H1 (cell line): ENCODE results near the gene PRPS1. TPM values are rescaled to one million over a fixed set of nuclear protein-coding genes. Genes with fewer than 3 reads are reported as not detected.

Experiments used
- CTCF ChIA-PET: fragments of 300-600 bp; sonication (Branson Sonifier 250); formaldehyde crosslinking; loops from one replicate; lab custom pipeline; 2021; ENCODE audit not compliant: partially characterized antibody; lab: Charles Lee
- POLR2A ChIA-PET: fragments of 300-600 bp; sonication (Branson Sonifier 250); formaldehyde crosslinking; loops from one replicate; lab custom pipeline; 2021; ENCODE audit warnings: inconsistent platforms; ENCODE audit not compliant: partially characterized antibody; lab: Charles Lee
- DNase-seq, 2 experiments: peaks; one replicate each; pipeline versions ENCODE4 v3.0.0 to v3.0.0-alpha.2; 2010 to 2022; ENCODE audit warnings: low spot score in 2 of 2, low read depth in 1 of 2, mixed read lengths in 1 of 2
- FAIRE-seq: peaks from 2 replicates; lab custom pipeline; 2011; peaks lifted over from hg19 to GRCh38; lab: Jason Lieb, UNC
- H2AFZ ChIP-seq: 2 replicates; pipeline ENCODE4 v1.8.1; 2012; ENCODE audit warnings: low read length, inconsistent platforms
- H2AK5ac ChIP-seq: 2 replicates; pipeline ENCODE4 v1.6.1; 2013; ENCODE audit warnings: low read depth, low read length
- H2BK120ac ChIP-seq: replicated peaks from 2 replicates; pipeline ENCODE3; 2013; ENCODE audit warnings: low read depth, low read length, inconsistent platforms
- H2BK12ac ChIP-seq: 2 replicates; pipeline ENCODE4 v1.6.1; 2013; ENCODE audit warnings: low read depth, low read length
- H2BK15ac ChIP-seq: 2 replicates; pipeline ENCODE4 v1.6.1; 2013; ENCODE audit warnings: low read length
- H2BK20ac ChIP-seq: 2 replicates; pipeline ENCODE4 v1.6.1; 2013; ENCODE audit warnings: low read length
- H2BK5ac ChIP-seq: 2 replicates; pipeline ENCODE4 v1.6.1; 2013; ENCODE audit warnings: low read depth, low read length
- H3K14ac ChIP-seq: 2 replicates; pipeline ENCODE4 v1.6.1; 2013; ENCODE audit warnings: inconsistent platforms; ENCODE audit not compliant: insufficient read length
- H3K18ac ChIP-seq: 2 replicates; pipeline ENCODE4 v1.6.1; 2013; ENCODE audit warnings: low read length; ENCODE audit errors: extremely low read depth
- H3K23ac ChIP-seq: 2 replicates; pipeline ENCODE4 v1.6.1; 2013; ENCODE audit warnings: inconsistent platforms; ENCODE audit not compliant: insufficient read length
- H3K23me2 ChIP-seq: 2 replicates; pipeline ENCODE4 v1.6.1; 2013; ENCODE audit warnings: low read depth, low read length
- H3K27ac ChIP-seq: 2 replicates; pipeline ENCODE4 v1.6.1; 2011; ENCODE audit warnings: low read depth, low read length, inconsistent platforms
- H3K27me3 ChIP-seq, 4 experiments: replicated peaks in 1 of 4; 1 replicate in 1 of 4; 2 replicates in 3 of 4; pipeline versions ENCODE4 v1.6.1 to v1.8.1; 2011 to 2013; ENCODE audit warnings: low read length in 3 of 4, mild to moderate bottlenecking in 3 of 4, inconsistent platforms in 2 of 4, mixed read lengths in 2 of 4, moderate library complexity in 1 of 4; ENCODE audit not compliant: control insufficient read depth in 3 of 4, insufficient read depth in 3 of 4; ENCODE audit errors: extremely low read depth in 1 of 4
- H3K36me3 ChIP-seq, 4 experiments: 2 replicates each; pipeline versions ENCODE4 v1.6.1 to v1.8.1; 2011 to 2013; ENCODE audit warnings: mild to moderate bottlenecking in 4 of 4, low read length in 3 of 4, moderate library complexity in 2 of 4, control low read depth in 1 of 4, inconsistent platforms in 1 of 4; ENCODE audit not compliant: insufficient read depth in 4 of 4, control insufficient read depth in 2 of 4
- H3K4ac ChIP-seq: replicated peaks from 2 replicates; pipeline ENCODE3; 2013; ENCODE audit warnings: low read length, low read depth, mixed read lengths, inconsistent platforms; ENCODE audit not compliant: insufficient read length
- H3K4me1 ChIP-seq, 4 experiments: replicated peaks in 1 of 4; 1 replicate in 1 of 4; 2 replicates in 3 of 4; pipeline versions ENCODE4 v1.6.1 to v1.8.1; 2011 to 2013; ENCODE audit warnings: low read length in 3 of 4, inconsistent platforms in 2 of 4, mixed read lengths in 1 of 4; ENCODE audit not compliant: insufficient read depth in 4 of 4, control insufficient read depth in 3 of 4
- H3K4me2 ChIP-seq, 2 experiments: 2 replicates each; pipeline versions ENCODE4 v1.6.1 to v1.8.1; 2011 to 2013; ENCODE audit warnings: low read depth in 2 of 2, low read length in 2 of 2, control low read depth in 1 of 2, inconsistent platforms in 1 of 2, mild to moderate bottlenecking in 1 of 2; ENCODE audit not compliant: insufficient read depth in 1 of 2
- H3K4me3 ChIP-seq, 4 experiments: fragments of 200-600, 300-600 bp in 1 of 4; sonication (generic), shearing (Covaris generic), sonication (Bioruptor Twin) in 1 of 4; 2 replicates each; pipeline versions ENCODE4 v1.5.1 to v1.8.1; 2011 to 2016; ENCODE audit warnings: low read length in 4 of 4, low read depth in 3 of 4, control low read depth in 2 of 4, inconsistent platforms in 2 of 4, mild to moderate bottlenecking in 2 of 4, mixed read lengths in 1 of 4, moderate library complexity in 1 of 4; ENCODE audit not compliant: insufficient read depth in 2 of 4; ENCODE audit errors: extremely low read depth in 1 of 4
- H3K56ac ChIP-seq: replicated peaks from 2 replicates; pipeline ENCODE3; 2013; ENCODE audit warnings: low read depth, mild to moderate bottlenecking, mixed read lengths, low read length, inconsistent platforms; ENCODE audit not compliant: insufficient read length
- H3K79me1 ChIP-seq: 2 replicates; pipeline ENCODE4 v1.6.1; 2013; ENCODE audit warnings: low read depth, low read length, control low read depth
- H3K79me2 ChIP-seq, 2 experiments: 2 replicates each; pipeline versions ENCODE4 v1.6.1 to v1.8.1; 2012 to 2013; ENCODE audit warnings: low read length in 2 of 2, mild to moderate bottlenecking in 2 of 2, inconsistent platforms in 1 of 2; ENCODE audit not compliant: insufficient read depth in 2 of 2, control insufficient read depth in 1 of 2
- H3K9ac ChIP-seq, 4 experiments: replicated peaks in 1 of 4; 1 replicate in 1 of 4; 2 replicates in 3 of 4; pipeline versions ENCODE4 v1.6.1 to v1.8.1; 2011 to 2013; ENCODE audit warnings: low read depth in 3 of 4, low read length in 3 of 4, control low read depth in 2 of 4, mild to moderate bottlenecking in 2 of 4, moderate library complexity in 2 of 4, inconsistent platforms in 1 of 4; ENCODE audit errors: extremely low read depth in 1 of 4
- H3K9me3 ChIP-seq, 2 experiments: 2 replicates each; pipeline versions ENCODE4 v1.6.1 to v1.8.1; 2012 to 2013; ENCODE audit warnings: mild to moderate bottlenecking in 2 of 2, moderate library complexity in 2 of 2, control low read depth in 1 of 2, inconsistent platforms in 1 of 2, low read depth in 1 of 2, low read length in 1 of 2, mixed read lengths in 1 of 2; ENCODE audit not compliant: insufficient read depth in 2 of 2
- H4K20me1 ChIP-seq, 2 experiments: replicated peaks in 1 of 2; 2 replicates each; pipeline versions ENCODE3 to v1.8.1; 2011 to 2013; ENCODE audit warnings: inconsistent platforms in 2 of 2, low read length in 2 of 2, mild to moderate bottlenecking in 1 of 2; ENCODE audit not compliant: insufficient read depth in 2 of 2, control insufficient read depth in 1 of 2
- H4K5ac ChIP-seq: 2 replicates; pipeline ENCODE4 v1.6.1; 2013; ENCODE audit warnings: low read length, low read depth, mixed read lengths, inconsistent platforms; ENCODE audit not compliant: insufficient read length
- H4K8ac ChIP-seq: 2 replicates; pipeline ENCODE4 v1.8.0; 2013; ENCODE audit warnings: mild to moderate bottlenecking, moderate library complexity, low read length, inconsistent platforms; ENCODE audit not compliant: insufficient read depth; ENCODE audit errors: extremely low read depth
- H4K91ac ChIP-seq: replicated peaks from 2 replicates; pipeline ENCODE3; 2013; ENCODE audit warnings: low read length, mixed read lengths, inconsistent platforms; ENCODE audit not compliant: insufficient read length
- BACH1 ChIP-seq: IDR thresholded peaks from 2 replicates; pipeline ENCODE4 v1.6.1; 2012; ENCODE audit warnings: low read length, improper control_type of control experiment
- BRCA1 ChIP-seq: IDR thresholded peaks from 2 replicates; pipeline ENCODE4 v1.6.1; 2012; ENCODE audit warnings: low read depth, low read length, improper control_type of control experiment
- CBX5 ChIP-seq: fragments of 300-800, 300-1000 bp; sonication (generic); IDR thresholded peaks from 2 replicates; pipeline ENCODE4 v1.7.1; 2016; ENCODE audit warnings: antibody characterized with exemption, low read length, low read depth
- JUND ChIP-seq: IDR thresholded peaks from 2 replicates; pipeline ENCODE4 v1.6.1; 2011; ENCODE audit warnings: mild to moderate bottlenecking, improper control_type of control experiment, low read length
- NANOG ChIP-seq: IDR thresholded peaks from 2 replicates; pipeline ENCODE4 v1.6.1; 2011; ENCODE audit warnings: low read length, low read depth, mild to moderate bottlenecking, inconsistent platforms; ENCODE audit not compliant: insufficient read depth, poor library complexity, severe bottlenecking
- PHF8 ChIP-seq: fragments of 200-600 bp; sonication (generic); conservative IDR thresholded peaks from 2 replicates; pipeline ENCODE4 v1.7.1; 2012; ENCODE audit warnings: low read depth, mild to moderate bottlenecking, inconsistent platforms, low read length, moderate library complexity
- POLR2AphosphoS5 ChIP-seq: IDR thresholded peaks from 2 replicates; pipeline ENCODE4 v1.6.1; 2011; ENCODE audit warnings: low read depth, low read length
- SIN3A ChIP-seq, 2 experiments: IDR thresholded peaks in 1 of 2; conservative IDR thresholded peaks in 1 of 2; 2 replicates each; pipeline ENCODE4 v1.6.1; 2011 to 2012; ENCODE audit warnings: low read length in 2 of 2, improper control_type of control experiment in 1 of 2, low read depth in 1 of 2, mild to moderate bottlenecking in 1 of 2
- SP1 ChIP-seq: IDR thresholded peaks from 2 replicates; pipeline ENCODE4 v1.6.1; 2011; ENCODE audit warnings: low read depth, low read length
- TBP ChIP-seq: IDR thresholded peaks from 2 replicates; pipeline ENCODE4 v1.6.1; 2011; ENCODE audit warnings: low read depth, low read length, improper control_type of control experiment
- USF2 ChIP-seq: IDR thresholded peaks from 2 replicates; pipeline ENCODE4 v1.6.1; 2011; ENCODE audit warnings: low read length, improper control_type of control experiment
- WGBS, 2 experiments: shearing (Covaris generic) in 1 of 2; methylation state at CpG; one replicate each; pipeline versions ENCODE4 v1.1.6 to v1.1.7; 2013 to 2015; ENCODE audit warnings: low lambda C conversion rate in 2 of 2, mixed read lengths in 2 of 2, inconsistent platforms in 1 of 2, low coverage in 1 of 2, missing lambda C conversion rate in 1 of 2; ENCODE audit not compliant: insufficient replicate concordance in 2 of 2, insufficient coverage in 1 of 2, insufficient read length in 1 of 2; ENCODE audit errors: extremely low coverage in 1 of 2, missing lambda C conversion rate in 1 of 2; 5-methylcytosine and 5-hydroxymethylcytosine counted together
- polyA plus RNA-seq, 7 experiments: library from polyadenylated mRNA; depleted of rRNA in 3 of 7; stranded (reverse) in 5 of 7; unstranded in 2 of 7; fragments of >200 nt in 5 of 7; fragments of 200-250 nt in 2 of 7; gene quantifications; 1 replicate in 5 of 7; 2 replicates in 1 of 7; 4 replicates in 1 of 7; pipeline versions ENCODE4 v1.2.1 to v1.2.3, GENCODE V29; 2011 to 2013; ENCODE audit warnings: missing spikeins in 2 of 7, mixed read lengths in 2 of 7
- total RNA-seq: library from RNA; stranded (reverse); fragmentation: NEBNext Ultra II Directional; extraction: Animal tissue kit (Norgen Biotek cat#: 25700); gene quantifications from 2 replicates; pipeline ENCODE4 v1.2.1, GENCODE V29; 2021

Gene PRPS1
- total and polyA plus RNA-seq, 2 of the 8 experiments (the other 6 are each of a cell fraction or from before 2014, with no cell fraction given) = 90.1 to 110 TPM

GRCh38 chrX:107691024-107691448 is 62.7 kb downstream of the PRPS1 start:
- Histone ChIP-seq H2BK15ac (no peak overlapping the region), H3K23ac (no peak overlapping the region), H4K91ac (no peak overlapping the region), H2AFZ (no peak overlapping the region), H2BK120ac (no peak overlapping the region), H3K27me3 (no peaks in the 10 kb centered on the region), H3K79me1 (no peaks in the 10 kb centered on the region), H2AK5ac (no peak overlapping the region), H3K14ac (no peak overlapping the region), H4K8ac (no peak overlapping the region), H3K36me3 (no peaks in the 10 kb centered on the region), H2BK12ac (no peak overlapping the region), H4K5ac (no peak overlapping the region), H3K23me2 (no peaks in the 10 kb centered on the region), H3K56ac (no peak overlapping the region), H3K4me3 (no peak overlapping the region), H3K27ac (no peak overlapping the region), H2BK20ac (no peak overlapping the region), H3K4ac (no peak overlapping the region), H4K20me1 (no peaks in the 10 kb centered on the region), H3K9me3 (no peaks in the 10 kb centered on the region), H3K79me2 (no peaks in the 10 kb centered on the region), H3K9ac (no peak overlapping the region), H3K4me1 (no peaks in the 10 kb centered on the region), H3K4me2 (no peak overlapping the region), H3K18ac (no peak overlapping the region), H2BK5ac (no peak overlapping the region)
- POLR2A ChIA-PET = no interaction called here
- CTCF ChIA-PET = interaction anchor here (0.9 to 1.3 kb wide), 4 partner anchors 13 to 86 kb away, joined by 3 read pairs; partner anchors contain the start of gene NCBP2L
- 84% methylated on average over 5 of the region's 5 CpGs; no CpG with 5 or more reads in 1 of the 2 experiments for WGBS, 2 experiments
- DNase-seq (no peak), FAIRE-seq (no peak)
- TF ChIP-seq JUND (no peak), CBX5 (no peak), USF2 (no peak), SP1 (no peak), PHF8 (no peak), TBP (no peak), NANOG (no peak), BACH1 (no peak), POLR2AphosphoS5 (no peak), SIN3A (conservative IDR thresholded peaks at IDR 0.05 in 1 of 2, IDR thresholded peaks at IDR 0.05 in 1 of 2; ENCODE audit: low read depth in 1 of 2, low read length in 2 of 2) (no peak), BRCA1 (no peak)
